ENCODE data around the gene MYT1. TPM values are rescaled to one million over a fixed set of nuclear protein-coding genes. Genes with fewer than 3 reads are reported as not detected.

MYT1 gene
- polyA plus RNA-seq, 1 donor = 0.13 TPM

DNA sequence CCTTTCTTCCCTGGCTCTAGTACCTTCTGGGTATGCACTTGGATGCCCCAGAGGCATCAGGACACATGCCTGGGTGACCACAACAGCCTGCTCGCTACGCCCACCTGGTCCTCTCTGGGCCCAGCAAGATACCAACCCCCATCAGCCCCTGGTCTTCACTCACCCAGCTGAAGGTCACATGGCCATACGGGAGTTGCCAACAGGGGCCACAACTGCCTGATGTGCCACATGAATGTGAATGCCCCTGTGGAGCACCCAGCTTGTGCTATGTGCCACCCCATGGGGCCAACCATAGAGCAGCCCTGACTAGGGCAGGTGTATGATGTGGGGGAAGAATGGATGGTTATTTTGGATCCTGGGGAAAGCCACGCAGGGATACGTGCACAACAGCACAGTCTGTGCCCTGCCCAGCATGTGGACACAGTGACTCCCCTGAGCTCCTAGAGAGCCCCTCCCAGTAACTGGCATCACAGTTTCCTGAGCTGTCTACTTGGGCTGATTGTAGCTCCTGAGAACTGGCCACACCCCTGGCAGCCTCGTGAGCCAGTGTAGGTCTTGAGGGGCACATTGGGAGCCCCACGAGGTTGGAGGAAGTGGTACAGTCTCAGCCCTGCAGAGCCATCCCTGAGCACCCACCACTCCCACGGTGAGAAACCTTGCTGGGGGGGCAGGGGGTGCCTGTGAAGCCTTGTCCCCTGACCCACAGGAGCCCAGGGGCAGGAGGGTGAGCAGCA lies 80.8 kb downstream of the MYT1 start:
- DNase-seq (ENCODE audit: low read depth) = no peak

GRCh38 chr20:64245746-64246595 lies 81.7 kb downstream of the MYT1 start:
- DNase-seq (ENCODE audit: low read depth) = no peak

DNA sequence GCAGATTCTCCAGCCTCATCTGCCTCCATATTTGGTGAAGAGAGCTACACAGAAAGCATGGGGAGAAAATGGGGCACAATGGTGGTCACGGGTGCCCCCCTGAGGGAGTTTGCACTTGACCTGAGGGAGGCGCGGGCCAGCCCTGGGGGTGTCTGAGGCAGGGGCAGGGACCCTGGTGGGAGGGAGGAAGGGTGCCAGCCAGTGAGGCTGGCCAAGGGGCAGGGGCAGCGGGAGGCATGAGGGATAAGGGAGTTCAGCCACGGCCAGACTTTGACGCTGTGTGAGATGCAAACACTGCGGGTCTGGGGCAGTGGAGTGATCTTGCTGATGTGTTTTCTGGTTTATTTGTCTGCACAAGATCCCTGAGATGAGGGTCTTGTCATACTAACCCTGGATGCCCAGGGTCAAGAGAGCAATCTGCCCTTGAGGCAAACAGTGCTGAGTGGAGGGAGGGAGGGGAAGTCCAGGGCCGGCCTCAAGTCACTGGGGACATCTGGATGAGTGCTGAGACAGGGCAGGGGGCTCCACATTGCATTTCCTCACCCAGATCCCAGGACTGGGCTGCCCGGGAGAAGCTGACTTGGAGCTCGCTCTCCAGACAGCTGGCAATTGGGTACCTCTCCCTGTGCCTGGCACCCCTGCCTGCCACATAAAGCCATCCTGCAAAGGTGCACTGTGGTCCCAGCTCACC lies 82.5 kb downstream of the MYT1 start:
- DNase-seq (ENCODE audit: low read depth) = no peak

GRCh38 chr20:64247307-64247618 lies 83.0 kb downstream of the MYT1 start:
- no peak for DNase-seq (ENCODE audit: low read depth)

DNA sequence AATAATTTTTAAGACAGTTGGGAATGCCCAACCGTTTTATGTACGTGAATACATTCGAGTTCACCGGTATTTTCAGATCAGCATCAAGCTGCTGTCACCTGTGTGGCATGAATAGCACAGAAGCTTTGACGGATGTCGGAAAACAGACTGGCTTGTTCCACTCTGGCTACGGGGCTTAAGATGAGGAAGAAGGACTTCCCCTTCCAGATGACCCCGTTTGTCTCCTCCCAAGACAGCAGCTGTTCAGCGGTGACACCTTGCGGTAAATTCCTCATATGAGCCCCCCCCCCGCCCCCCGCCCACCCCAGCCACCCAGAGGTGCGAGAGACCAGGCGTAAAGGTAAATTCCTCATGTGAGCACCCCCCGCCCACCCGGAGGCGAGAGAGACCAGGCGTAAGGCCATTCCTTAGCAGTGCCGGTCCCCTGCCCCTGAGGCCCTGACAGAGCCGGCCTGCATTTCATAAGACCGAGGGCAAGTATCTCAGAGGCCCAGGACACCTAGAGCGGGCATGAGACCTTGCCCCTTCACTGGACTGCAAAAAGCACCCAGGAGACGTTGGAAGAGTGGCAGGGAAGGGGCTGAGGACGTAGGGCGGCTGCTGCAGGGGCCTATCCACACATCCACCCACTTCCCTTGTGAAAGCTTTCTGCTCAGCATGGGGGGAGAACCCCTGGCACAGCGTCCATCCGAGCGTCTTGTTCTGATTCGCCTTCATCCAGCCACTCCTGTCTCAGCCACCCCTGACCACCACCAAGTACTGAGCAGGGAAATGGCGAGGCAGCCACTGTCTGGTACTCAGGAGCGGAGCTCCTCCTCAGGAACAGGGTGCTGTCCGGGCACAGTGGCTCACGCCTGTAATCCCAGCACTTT lies 84.0 kb downstream of the MYT1 start:
- DNase-seq (ENCODE audit: low read depth) = no peak

DNA sequence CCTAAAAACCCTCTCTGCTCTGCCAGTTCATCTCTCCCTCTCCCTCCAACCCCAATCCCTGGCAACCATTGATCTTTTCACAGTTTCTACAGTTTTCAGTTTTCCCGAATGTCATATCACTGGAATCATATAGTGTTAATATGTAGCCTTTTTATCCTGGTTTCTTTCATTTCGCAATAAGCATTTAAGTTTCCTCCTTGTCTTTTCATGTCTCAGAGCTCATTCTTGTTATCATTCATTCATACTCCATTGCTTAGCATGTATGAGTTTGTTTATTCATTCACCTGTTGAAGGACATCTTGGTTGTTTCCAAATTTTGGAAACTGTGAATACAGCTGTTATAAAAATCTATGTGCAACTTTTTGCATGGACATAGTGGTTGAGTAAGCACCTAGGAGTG lies 85.8 kb downstream of the MYT1 start:
- no peak for DNase-seq (ENCODE audit: low read depth)

- no peak for DNase-seq (ENCODE audit: low read depth)
Observed at GRCh38 chr20:64253000-64253383, 88.7 kb downstream of the MYT1 start.

GRCh38 chr20:64253443-64253842 lies 89.2 kb downstream of the MYT1 start:
- DNase-seq (ENCODE audit: low read depth) = no peak

- DNase-seq (ENCODE audit: low read depth) = no peak
Observed at GRCh38 chr20:64254156-64254555, 89.9 kb downstream of the MYT1 start.

DNA sequence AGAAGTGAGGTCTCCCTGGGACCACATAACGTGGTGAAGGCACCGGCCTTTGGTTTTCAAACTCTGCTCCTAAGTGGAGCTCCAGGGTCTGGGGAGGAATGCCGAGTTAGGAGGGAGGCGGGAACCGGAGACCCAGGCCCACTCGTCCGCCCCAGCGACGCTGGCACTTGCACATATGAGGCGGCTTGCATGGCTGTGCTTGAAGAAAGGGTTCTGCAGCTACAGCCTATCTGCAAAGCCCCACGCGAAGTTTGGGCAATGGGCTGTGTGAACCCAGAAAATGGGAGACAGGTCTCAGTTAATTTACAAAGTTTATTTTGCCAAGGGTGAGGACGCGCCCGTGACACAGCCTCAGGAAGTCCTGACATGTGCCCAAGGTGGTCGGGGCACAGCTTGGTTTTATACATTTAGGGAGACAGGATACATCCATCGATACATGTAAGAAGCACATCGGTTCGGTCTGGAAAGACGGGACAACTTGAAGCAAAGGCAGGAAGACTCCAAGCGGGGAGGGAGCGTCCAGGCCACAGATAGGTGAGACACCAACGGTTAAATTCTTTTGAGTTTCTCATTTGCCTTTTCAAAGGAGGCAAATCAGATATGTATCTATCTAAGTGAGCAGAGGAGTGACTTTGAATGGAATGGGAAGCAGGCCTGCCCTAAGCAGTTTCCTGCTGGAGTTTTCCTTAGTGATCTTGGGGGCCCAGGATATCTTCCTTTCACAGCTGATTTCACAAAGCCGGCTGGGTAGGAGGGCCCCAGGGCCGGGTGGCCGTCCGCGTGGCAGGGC lies 90.5 kb downstream of the MYT1 start:
- no peak for DNase-seq (ENCODE audit: low read depth)

DNA sequence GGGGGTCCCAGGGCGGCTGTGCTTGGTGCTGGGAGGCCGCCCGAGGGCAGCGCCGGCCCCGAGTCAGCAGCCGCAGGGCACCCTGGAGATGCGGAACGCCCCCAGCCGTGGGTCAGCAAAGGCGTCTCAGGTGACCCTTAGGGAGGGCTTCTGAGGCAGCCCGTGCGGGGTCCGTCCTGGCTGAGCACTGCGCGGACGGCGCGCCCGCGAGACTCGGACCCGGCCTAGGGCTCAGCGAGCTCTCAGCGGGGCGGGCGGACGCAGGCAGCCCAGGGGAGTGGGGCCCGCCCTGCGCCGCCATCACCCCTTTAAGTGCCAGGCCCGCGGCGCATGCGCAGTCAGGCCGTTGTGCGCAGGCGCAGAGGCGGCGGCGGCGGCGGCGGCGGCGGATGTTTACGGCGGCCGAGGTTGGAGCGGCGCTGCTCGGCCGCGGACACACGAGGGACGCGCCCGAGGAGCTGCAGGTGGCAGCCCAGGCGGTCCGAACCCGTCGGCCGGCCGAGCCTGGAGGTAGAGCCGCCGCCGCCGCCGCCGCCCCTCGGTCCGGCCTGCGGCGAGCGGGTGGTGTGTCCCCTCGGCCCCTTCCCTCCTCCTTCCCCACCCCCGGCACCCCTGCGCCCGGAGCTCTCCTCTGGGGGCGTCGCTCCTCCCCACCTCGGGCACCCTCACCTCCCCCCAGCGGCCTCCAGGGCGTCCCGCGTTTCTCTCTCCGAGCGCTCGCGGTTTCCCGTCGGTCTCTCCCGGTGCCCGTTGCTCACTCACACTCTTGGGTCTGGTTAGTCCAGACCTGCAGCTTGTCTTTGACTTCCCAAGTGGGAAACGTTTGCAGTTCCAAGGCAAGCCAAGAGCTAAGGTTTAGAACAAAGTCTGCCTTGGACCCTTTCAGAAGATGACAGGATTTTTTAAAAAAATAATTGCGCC lies 91.4 kb downstream of the MYT1 start, which contains the start of gene PCMTD2:
Gene PCMTD2 (plus strand): TSS at position 388 of the 921 bp plus-strand sequence. CDS start 4,218 bp downstream, outside the sequence.
- DNase-seq (ENCODE audit: low read depth) = no peak

DNA sequence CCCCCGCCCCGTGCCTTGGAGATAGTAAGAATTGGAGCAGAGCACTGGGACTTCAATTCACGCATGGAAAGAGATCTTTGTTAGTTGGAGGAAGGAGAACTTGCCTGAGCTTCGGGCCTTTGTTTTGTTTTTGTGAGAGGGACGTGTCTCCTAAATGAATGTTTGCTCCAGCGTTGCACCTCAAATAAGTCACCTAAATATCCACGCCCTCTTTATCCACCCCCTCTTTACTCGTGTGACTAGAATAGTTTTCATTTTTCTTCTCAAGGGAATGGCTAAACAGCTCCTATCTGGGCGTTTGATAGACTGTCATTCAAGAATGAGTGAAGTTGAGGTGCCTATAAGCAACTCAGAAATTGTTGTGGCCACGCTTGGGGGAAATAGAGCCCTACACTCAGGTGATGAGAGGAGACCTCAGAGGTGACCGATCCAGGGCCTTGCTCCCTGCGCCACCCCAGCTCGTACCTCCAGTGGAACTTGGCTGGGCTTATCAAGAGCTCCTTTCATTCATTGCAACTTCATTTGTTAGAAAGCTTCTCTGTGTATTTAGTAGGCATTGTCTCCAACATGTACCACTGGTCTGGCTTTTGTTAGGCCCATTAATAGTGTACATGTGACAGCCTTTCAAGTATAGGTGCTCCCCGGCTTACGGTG lies 92.2 kb downstream of the MYT1 start:
- no peak for DNase-seq (ENCODE audit: low read depth)

DNA sequence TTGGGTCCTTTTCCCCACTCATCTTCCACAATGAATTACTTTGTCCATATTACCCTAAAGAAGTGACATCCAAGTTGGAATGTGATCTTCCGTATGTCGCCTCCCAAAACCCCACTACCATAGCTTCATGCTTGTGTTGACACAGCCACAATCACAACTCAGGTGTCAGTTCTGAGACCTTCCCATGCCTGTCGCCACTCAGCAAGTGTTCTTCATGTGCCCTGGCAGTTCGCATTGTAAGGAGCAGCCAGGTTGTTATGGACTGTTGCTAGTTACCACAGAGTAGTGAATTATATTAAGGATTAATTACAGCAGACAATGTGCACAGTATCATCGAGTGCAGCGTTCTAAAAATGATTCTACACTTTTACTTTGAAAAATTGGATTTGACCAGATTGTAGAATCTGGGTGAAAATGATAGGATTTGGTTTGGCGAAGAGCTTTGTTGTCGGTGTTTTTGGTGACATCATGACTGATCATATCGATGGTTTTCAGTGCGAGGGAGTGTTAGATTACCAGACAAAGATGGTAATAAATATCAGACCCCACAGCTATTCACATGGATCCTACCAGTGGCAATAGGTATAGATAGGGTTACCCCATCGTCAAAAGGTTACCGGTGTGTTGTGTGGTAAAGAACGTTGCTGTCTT lies 93.0 kb downstream of the MYT1 start:
- no peak for DNase-seq (ENCODE audit: low read depth)

GRCh38 chr20:64258071-64258823 lies 94.0 kb downstream of the MYT1 start:
- DNase-seq (ENCODE audit: low read depth) = no peak

GRCh38 chr20:64260239-64260638 lies 96.0 kb downstream of the MYT1 start:
- DNase-seq (ENCODE audit: low read depth) = no peak

DNA sequence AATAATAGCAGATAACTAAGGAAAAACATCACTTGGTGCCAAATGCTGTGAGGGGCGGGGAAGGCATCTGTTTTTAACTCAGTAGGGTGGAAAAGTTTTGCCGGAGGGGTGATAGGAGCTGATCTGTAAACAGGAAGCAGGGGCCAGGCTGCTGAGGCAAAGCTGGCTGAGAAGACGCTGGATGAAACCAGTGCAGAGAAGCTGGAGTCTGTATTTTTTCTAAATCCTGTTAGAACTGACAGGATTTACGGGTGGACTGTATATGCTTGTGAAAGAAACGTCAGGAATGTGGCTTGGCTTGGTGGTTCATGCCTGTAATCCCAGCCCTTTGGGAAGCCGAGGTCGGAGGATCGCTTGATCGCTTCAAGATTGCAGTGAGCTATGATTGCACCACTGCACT lies 96.9 kb downstream of the MYT1 start:
- DNase-seq (ENCODE audit: low read depth) = no peak

DNA sequence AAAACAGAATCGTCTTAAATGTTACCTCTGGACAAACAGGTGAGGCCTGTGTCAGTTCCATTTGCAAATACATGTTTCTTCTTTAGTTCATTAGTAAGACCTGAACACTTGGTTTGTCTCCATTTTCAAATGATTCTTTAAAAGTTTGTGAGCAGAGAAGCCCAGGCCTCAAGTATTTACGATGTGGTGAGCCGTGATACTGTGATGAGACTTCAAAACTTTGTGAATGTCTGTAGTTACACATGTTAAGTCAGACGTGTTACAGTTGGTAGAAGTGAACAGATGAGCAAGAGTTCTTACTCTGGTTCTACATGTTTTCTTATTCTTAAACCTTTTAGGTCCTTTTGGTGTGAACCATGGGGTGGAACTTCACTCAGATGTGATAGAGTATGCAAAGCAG lies 99.8 kb downstream of the MYT1 start:
- no peak for DNase-seq (ENCODE audit: low read depth)

DNA sequence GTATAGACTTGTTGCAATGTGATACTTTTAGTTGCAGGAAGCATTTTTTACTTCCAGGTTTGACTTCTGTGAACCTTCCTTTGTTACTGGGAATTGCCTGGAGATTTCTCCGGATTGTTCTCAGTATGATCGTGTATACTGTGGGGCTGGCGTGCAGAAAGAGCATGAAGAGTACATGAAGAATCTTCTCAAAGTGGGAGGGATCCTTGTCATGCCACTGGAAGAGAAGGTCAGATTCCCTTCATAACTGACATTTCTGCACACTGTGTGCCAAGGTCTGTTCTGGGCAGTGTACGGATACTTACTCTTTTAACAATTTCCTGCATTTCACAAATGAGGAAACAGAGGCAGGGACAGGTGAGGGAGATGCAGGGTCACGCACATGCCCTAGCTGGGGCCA lies 100.9 kb downstream of the MYT1 start:
- DNase-seq (ENCODE audit: low read depth) = no peak
